PFSK-1 (cell line): Measurements from ENCODE around the gene PPM1N.

ENCODE experiments used
- FOXP2 ChIP-seq: optimal IDR thresholded peaks from 2 replicates; pipeline ENCODE3; 2011; ENCODE audit warnings: borderline replicate concordance, control low read depth, inconsistent platforms; ENCODE audit not compliant: insufficient read depth; ENCODE audit errors: extremely low read length, extremely low read depth
- POLR2AphosphoS5 ChIP-seq: IDR thresholded peaks from 2 replicates; pipeline ENCODE4 v1.6.1; 2012; ENCODE audit warnings: low read depth, mild to moderate bottlenecking, control low read depth, low read length, moderate library complexity
- SIN3A ChIP-seq: IDR thresholded peaks from 2 replicates; pipeline ENCODE4 v1.6.1; 2012; ENCODE audit warnings: mild to moderate bottlenecking, low read length, moderate library complexity, borderline replicate concordance; ENCODE audit not compliant: insufficient read depth
- TAF1 ChIP-seq: IDR thresholded peaks from 2 replicates; pipeline ENCODE4 v1.6.1; 2012; ENCODE audit warnings: low read length, control low read depth, borderline replicate concordance; ENCODE audit not compliant: insufficient read depth
- TF ChIP-seq, protein P1 (sequence below), 2 experiments: IDR thresholded peaks; 2 replicates each; pipeline versions ENCODE4 v1.6.1 to v1.8.0; 2011 to 2012; ENCODE audit warnings: low read depth in 2 of 2, low read length in 2 of 2, control low read depth in 1 of 2, inconsistent platforms in 1 of 2, mild to moderate bottlenecking in 1 of 2, moderate library complexity in 1 of 2; ENCODE audit not compliant: insufficient read depth in 1 of 2

The PPM1N gene

GRCh38 chr19:45467456-45468158 lies 30.6 kb upstream of the PPM1N start, which contains the start of gene FOSB:
Gene FOSB, plus strand, starts transcription at chr19:45467996. Its CDS starts 591 bp downstream, at chr19:45468587.
- TF ChIP-seq TAF1 (peak; percentile 78; the same call in 1 of the 2 replicates), POLR2AphosphoS5 (peak; percentile 82; the same call in 1 of the 2 replicates), FOXP2 (peak; percentile 51), SIN3A (no peak; the same call in none of the 2 replicates)

- TF ChIP-seq TAF1: no peak
- TF ChIP-seq, protein P1, sequence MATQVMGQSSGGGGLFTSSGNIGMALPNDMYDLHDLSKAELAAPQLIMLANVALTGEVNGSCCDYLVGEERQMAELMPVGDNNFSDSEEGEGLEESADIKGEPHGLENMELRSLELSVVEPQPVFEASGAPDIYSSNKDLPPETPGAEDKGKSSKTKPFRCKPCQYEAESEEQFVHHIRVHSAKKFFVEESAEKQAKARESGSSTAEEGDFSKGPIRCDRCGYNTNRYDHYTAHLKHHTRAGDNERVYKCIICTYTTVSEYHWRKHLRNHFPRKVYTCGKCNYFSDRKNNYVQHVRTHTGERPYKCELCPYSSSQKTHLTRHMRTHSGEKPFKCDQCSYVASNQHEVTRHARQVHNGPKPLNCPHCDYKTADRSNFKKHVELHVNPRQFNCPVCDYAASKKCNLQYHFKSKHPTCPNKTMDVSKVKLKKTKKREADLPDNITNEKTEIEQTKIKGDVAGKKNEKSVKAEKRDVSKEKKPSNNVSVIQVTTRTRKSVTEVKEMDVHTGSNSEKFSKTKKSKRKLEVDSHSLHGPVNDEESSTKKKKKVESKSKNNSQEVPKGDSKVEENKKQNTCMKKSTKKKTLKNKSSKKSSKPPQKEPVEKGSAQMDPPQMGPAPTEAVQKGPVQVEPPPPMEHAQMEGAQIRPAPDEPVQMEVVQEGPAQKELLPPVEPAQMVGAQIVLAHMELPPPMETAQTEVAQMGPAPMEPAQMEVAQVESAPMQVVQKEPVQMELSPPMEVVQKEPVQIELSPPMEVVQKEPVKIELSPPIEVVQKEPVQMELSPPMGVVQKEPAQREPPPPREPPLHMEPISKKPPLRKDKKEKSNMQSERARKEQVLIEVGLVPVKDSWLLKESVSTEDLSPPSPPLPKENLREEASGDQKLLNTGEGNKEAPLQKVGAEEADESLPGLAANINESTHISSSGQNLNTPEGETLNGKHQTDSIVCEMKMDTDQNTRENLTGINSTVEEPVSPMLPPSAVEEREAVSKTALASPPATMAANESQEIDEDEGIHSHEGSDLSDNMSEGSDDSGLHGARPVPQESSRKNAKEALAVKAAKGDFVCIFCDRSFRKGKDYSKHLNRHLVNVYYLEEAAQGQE (IDR thresholded peaks at IDR 0.05; ENCODE audit: insufficient read depth in 1 of 2, low read depth in 2 of 2, low read length in 2 of 2): no peak
- no peak for TF ChIP-seq SIN3A
- TF ChIP-seq FOXP2: no peak
- no peak for TF ChIP-seq POLR2AphosphoS5
Observed at GRCh38 chr19:45468159-45468651, 30.0 kb upstream of the PPM1N start.

GRCh38 chr19:45468803-45469131 lies 29.5 kb upstream of the PPM1N start:
- TF ChIP-seq, protein P1 (IDR thresholded peaks at IDR 0.05; ENCODE audit: insufficient read depth in 1 of 2, low read depth in 2 of 2, low read length in 2 of 2): no peak
- TF ChIP-seq SIN3A (no peak), TAF1 (no peak), FOXP2 (no peak), POLR2AphosphoS5 (no peak)

- TF ChIP-seq TAF1 (no peak), SIN3A (peak; percentile 98), POLR2AphosphoS5 (peak; percentile 51; the same call in 1 of the 2 replicates), FOXP2 (peak; percentile 92)
- TF ChIP-seq, protein P1 (IDR thresholded peaks at IDR 0.05; ENCODE audit: insufficient read depth in 1 of 2, low read depth in 2 of 2, low read length in 2 of 2): peak in 1 of 2 experiments; percentile 40; a peak in 1 of 4 replicates
Observed at GRCh38 chr19:45469132-45469944, 28.9 kb upstream of the PPM1N start.
